Neutrophil (primary cell): ENCODE data around the gene MBOAT2.

Source experiments
- H3K27ac ChIP-seq: fragments of 200-600 bp; sonication (generic); 2 replicates; pipeline ENCODE4 v1.5.1; 2016; ENCODE audit warnings: mild to moderate bottlenecking, moderate library complexity
- H3K27me3 ChIP-seq: fragments of 200-600 bp; sonication (generic); 2 replicates; pipeline ENCODE4 v1.6.0; 2016; ENCODE audit warnings: mild to moderate bottlenecking
- H3K36me3 ChIP-seq: fragments of 200-600 bp; sonication (generic); 2 replicates; pipeline ENCODE4 v1.5.1; 2017
- H3K4me1 ChIP-seq, 2 experiments: fragments of 200-600 bp in 1 of 2; sonication (generic) in 1 of 2; 1 replicate in 1 of 2; 2 replicates in 1 of 2; pipeline versions ENCODE4 v1.5.1 to v1.6.1; 2013 to 2016; ENCODE audit warnings: low read depth in 1 of 2, low read length in 1 of 2, mild to moderate bottlenecking in 1 of 2, moderate library complexity in 1 of 2; ENCODE audit not compliant: control insufficient read depth in 1 of 2, insufficient read depth in 1 of 2
- H3K4me3 ChIP-seq, 2 experiments: fragments of 200-600 bp in 1 of 2; sonication (generic) in 1 of 2; 1 replicate in 1 of 2; 2 replicates in 1 of 2; pipeline ENCODE4 v1.5.1; 2013 to 2016; ENCODE audit warnings: low read depth in 1 of 2, low read length in 1 of 2, mild to moderate bottlenecking in 1 of 2, moderate library complexity in 1 of 2
- H3K9me3 ChIP-seq: fragments of 200-600 bp; sonication (generic); 2 replicates; pipeline ENCODE4 v1.5.1; 2016
- CTCF ChIP-seq: fragments of 200-600 bp; sonication (generic); IDR thresholded peaks from 2 replicates; pipeline ENCODE4 v1.5.1; 2016; ENCODE audit warnings: antibody characterized with exemption

The MBOAT2 gene

DNA sequence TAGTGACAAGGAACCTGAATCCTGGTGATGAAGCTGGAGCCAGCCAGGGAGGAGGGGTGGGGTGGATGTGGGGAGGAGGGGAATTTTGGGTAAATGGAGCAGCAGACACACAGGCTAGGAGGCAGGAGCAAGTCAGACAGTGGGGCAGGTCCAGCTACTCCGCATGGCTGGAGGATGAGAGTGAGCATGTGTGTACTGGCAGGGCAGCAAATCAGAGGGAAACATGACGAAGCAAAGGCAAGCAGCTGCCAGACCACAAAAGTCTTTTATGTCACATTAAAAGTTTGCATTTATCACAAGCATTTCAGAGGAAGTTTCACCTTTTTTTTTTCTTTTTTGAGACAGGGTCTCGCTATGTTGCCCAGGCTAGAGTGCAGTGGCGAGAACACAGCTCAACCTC, 154.2 kb downstream of the MBOAT2 start:
- H3K4me1 ChIP-seq, result no peaks in the 10 kb centered on the region
- no peaks in the 10 kb centered on the region for H3K27me3 ChIP-seq
- no peak for TF ChIP-seq CTCF
- no peak overlapping the region for H3K27ac ChIP-seq
- no peaks in the 10 kb centered on the region for H3K9me3 ChIP-seq
- H3K4me3 ChIP-seq, result no peak overlapping the region
- peaks cover 14% of the 10 kb centered on the region for H3K36me3 ChIP-seq

- TF ChIP-seq CTCF, result no peak
- H3K27me3 ChIP-seq, result no peaks in the 10 kb centered on the region
- H3K27ac ChIP-seq, result no peak overlapping the region
- H3K4me3 ChIP-seq, result no peak overlapping the region
- no peaks in the 10 kb centered on the region for H3K9me3 ChIP-seq
- peaks cover 13% of the 10 kb centered on the region for H3K36me3 ChIP-seq
- no peaks in the 10 kb centered on the region for H3K4me1 ChIP-seq
Observed at GRCh38 chr2:8848328-8849100, 155.0 kb downstream of the MBOAT2 start.

DNA sequence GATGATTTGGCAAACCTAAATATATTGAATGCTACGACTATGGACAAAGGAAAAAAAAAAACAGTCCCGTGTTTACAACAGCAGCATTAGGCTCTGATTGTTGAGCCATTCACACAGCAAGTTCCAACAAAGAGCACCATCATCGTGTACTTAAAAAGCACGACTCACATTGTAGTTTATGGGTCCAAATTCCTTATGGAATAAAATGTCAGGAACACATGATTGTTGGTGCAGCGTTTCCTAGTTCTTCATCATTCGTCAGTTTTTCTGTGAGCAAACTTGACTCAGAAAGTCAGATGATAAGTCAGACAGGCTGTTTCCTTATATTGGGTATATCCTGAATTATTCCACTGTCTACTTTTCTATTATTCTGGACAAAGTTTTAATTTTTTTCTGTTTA, 156.1 kb downstream of the MBOAT2 start:
- H3K9me3 ChIP-seq, result no peaks in the 10 kb centered on the region
- no peaks in the 10 kb centered on the region for H3K27me3 ChIP-seq
- no peak overlapping the region for H3K4me3 ChIP-seq
- H3K36me3 ChIP-seq, result peaks cover 13% of the 10 kb centered on the region
- H3K4me1 ChIP-seq, result peaks cover 4% of the 10 kb centered on the region in 2 experiments
- TF ChIP-seq CTCF, result no peak
- H3K27ac ChIP-seq, result no peak overlapping the region

DNA sequence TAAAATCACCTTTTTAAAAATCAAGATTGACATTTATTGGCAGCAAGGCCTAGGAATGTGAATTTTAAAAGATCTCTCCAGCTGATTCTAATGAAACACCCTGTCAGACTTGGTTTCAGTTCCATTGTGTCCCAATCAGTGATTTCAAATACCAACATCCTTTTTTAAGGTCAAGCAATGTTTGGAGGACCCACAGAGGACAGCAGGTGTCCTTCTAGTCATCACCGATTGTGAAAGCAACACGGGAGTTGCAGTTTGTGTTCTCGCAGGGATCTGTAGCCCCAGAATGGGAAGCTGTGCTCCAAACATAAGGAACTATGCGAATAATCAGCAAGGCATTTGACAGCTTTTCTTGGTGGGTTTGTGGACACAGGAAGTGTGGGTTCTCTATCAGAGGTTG, 161.6 kb downstream of the MBOAT2 start:
- Histone ChIP-seq H3K4me1 (peaks cover 24 to 27% of the 10 kb centered on the region in 2 experiments), H3K4me3 (no peak overlapping the region), H3K27me3 (no peaks in the 10 kb centered on the region), H3K27ac (peak overlapping the region; percentile 69), H3K9me3 (no peaks in the 10 kb centered on the region), H3K36me3 (no peaks in the 10 kb centered on the region)
- TF ChIP-seq CTCF, result no peak

GRCh38 chr2:8840475-8841091, 162.9 kb downstream of the MBOAT2 start:
- TF ChIP-seq CTCF, result no peak
- H3K4me1 ChIP-seq, result peaks cover 37 to 40% of the 10 kb centered on the region in 2 experiments
- no peaks in the 10 kb centered on the region for H3K9me3 ChIP-seq
- no peak overlapping the region for H3K27ac ChIP-seq
- H3K36me3 ChIP-seq, result no peaks in the 10 kb centered on the region
- no peaks in the 10 kb centered on the region for H3K27me3 ChIP-seq
- H3K4me3 ChIP-seq, result no peak overlapping the region
